Kidney (tissue), 14 donors: Measurements from ENCODE around the gene ITM2C. TPM values are rescaled to one million over a fixed set of nuclear protein-coding genes. Genes with fewer than 3 reads are reported as not detected.

ENCODE experiments used
- DNase-seq, 5 donors: peaks; one replicate each; pipeline ENCODE4 v3.0.0-alpha.2; 2013 to 2020
- FAIRE-seq: peaks from 2 replicates; lab custom pipeline; 2012; peaks lifted over from hg19 to GRCh38; lab: Jason Lieb, UNC
- H3K27ac ChIP-seq, 2 donors: one replicate each; pipeline ENCODE4 v1.7.0; 2013; ENCODE audit warnings: low read depth in 2 of 2, low read length in 2 of 2, inconsistent platforms in 1 of 2
- H3K27me3 ChIP-seq: one replicate; pipeline ENCODE4 v1.7.1; 2013; ENCODE audit warnings: low read length, inconsistent platforms; ENCODE audit not compliant: control insufficient read depth, insufficient read depth
- H3K36me3 ChIP-seq, 3 donors: one replicate each; pipeline versions ENCODE4 v1.7.0 to v1.7.1; 2013; ENCODE audit warnings: low read length in 3 of 3, control low read depth in 1 of 3, inconsistent platforms in 1 of 3; ENCODE audit not compliant: insufficient read depth in 3 of 3, control insufficient read depth in 2 of 3
- H3K4me1 ChIP-seq, 3 donors: one replicate each; pipeline versions ENCODE4 v1.7.0 to v1.7.1; 2013; ENCODE audit warnings: low read length in 3 of 3, inconsistent platforms in 1 of 3, low read depth in 1 of 3; ENCODE audit not compliant: control insufficient read depth in 2 of 3, insufficient read depth in 2 of 3
- H3K4me3 ChIP-seq, 3 donors: one replicate each; pipeline versions ENCODE4 v1.7.0 to v1.8.1; 2013; ENCODE audit warnings: low read length in 3 of 3, control low read depth in 1 of 3, inconsistent platforms in 1 of 3
- H3K9ac ChIP-seq, 3 donors: one replicate each; pipeline versions ENCODE4 v1.7.0 to v1.7.1; 2013; ENCODE audit warnings: low read length in 3 of 3, control low read depth in 1 of 3, inconsistent platforms in 1 of 3
- H3K9me3 ChIP-seq, 3 donors: one replicate each; pipeline versions ENCODE4 v1.7.0 to v1.7.1; 2013; ENCODE audit warnings: low read length in 3 of 3, control low read depth in 1 of 3, inconsistent platforms in 1 of 3; ENCODE audit not compliant: control insufficient read depth in 2 of 3, insufficient read depth in 1 of 3
- CTCF ChIP-seq: IDR thresholded peaks from 3 replicates; pipeline ENCODE4 v1.5.1; 2012; ENCODE audit warnings: mild to moderate bottlenecking, moderate library complexity, borderline replicate concordance; ENCODE audit not compliant: insufficient read depth; ENCODE audit errors: extremely low read depth
- intact Hi-C: fragments of 100-400 bp; cut with DNase I; formaldehyde crosslinking; loops from one replicate; pipeline ENCODE4 v1.11.1; 2022
- polyA plus RNA-seq: library from polyadenylated mRNA; stranded (reverse); fragments of 350-450 nt; fragmentation: Illumina TruSeq; extraction: RNeasy Lipid Tissue Mini Kit (QIAGEN cat#74804); gene quantifications from one replicate; pipeline ENCODE4 v1.2.3, GENCODE V29; 2014; ENCODE audit warnings: low read depth, low replicate concordance; ENCODE audit not compliant: insufficient read depth
- total RNA-seq: library from RNA; stranded (reverse); fragmentation: NEBNext Ultra II Directional; extraction: Animal tissue kit (Norgen Biotek cat#: 25700); gene quantifications from one replicate; pipeline ENCODE4 v1.2.1, GENCODE V29; 2021
- donor health status: control.
- donor health status: control.
- donor health status: control.
- donor health status: control.
- donor health status: control.
- donor health status: DM: yes; HTN: yes; CAD: no.
- donor health status: Normal renal cell carcinoma (clear cell type).

The ITM2C gene
- total and polyA plus RNA-seq, 2 donors from 2014 or later: 308 to 1,131 TPM

GRCh38 chr2:230842473-230842872, 22.3 kb upstream of the ITM2C start:
- no peak for TF ChIP-seq CTCF
- FAIRE-seq (no peak), DNase-seq (no peak)
- Histone ChIP-seq H3K4me1 (no peaks in the 10 kb centered on the region), H3K4me3 (no peak overlapping the region), H3K9ac (no peak overlapping the region), H3K36me3 (no peaks in the 10 kb centered on the region), H3K27ac (no peak overlapping the region), H3K27me3 (no peaks in the 10 kb centered on the region), H3K9me3 (no peaks in the 10 kb centered on the region)
- intact Hi-C loops: no loop called here

GRCh38 chr2:230843132-230843531, 21.6 kb upstream of the ITM2C start:
- intact Hi-C loops: no loop called here
- no peak for FAIRE-seq
- H3K36me3 ChIP-seq: no peaks in the 10 kb centered on the region
- H3K4me1 ChIP-seq: no peaks in the 10 kb centered on the region
- no peak overlapping the region for H3K27ac ChIP-seq
- H3K9ac ChIP-seq: no peak overlapping the region
- H3K4me3 ChIP-seq: no peak overlapping the region
- no peaks in the 10 kb centered on the region for H3K9me3 ChIP-seq
- no peak for DNase-seq
- no peaks in the 10 kb centered on the region for H3K27me3 ChIP-seq
- no peak for TF ChIP-seq CTCF

- no peak for TF ChIP-seq CTCF
- H3K27ac ChIP-seq: no peak overlapping the region
- intact Hi-C loops: no loop called here
Measured at GRCh38 chr2:230846360-230846759, 18.4 kb upstream of the ITM2C start.

GRCh38 chr2:230847883-230848388, 16.8 kb upstream of the ITM2C start:
- TF ChIP-seq CTCF: peak; percentile 70
- Histone ChIP-seq H3K9me3 (no peaks in the 10 kb centered on the region), H3K36me3 (no peaks in the 10 kb centered on the region), H3K27ac (no peak overlapping the region), H3K27me3 (no peaks in the 10 kb centered on the region), H3K9ac (no peak overlapping the region), H3K4me3 (no peak overlapping the region), H3K4me1 (no peaks in the 10 kb centered on the region)
- intact Hi-C loops: no loop called here
- no peak for FAIRE-seq
- peak; percentile 90 to 96 (median 93) for DNase-seq

More at GRCh38 chr2:230846360-230846759, 18.4 kb upstream of the ITM2C start:
- FAIRE-seq (no peak), DNase-seq (no peak)
- Histone ChIP-seq H3K27me3 (no peaks in the 10 kb centered on the region), H3K9me3 (no peaks in the 10 kb centered on the region), H3K9ac (no peak overlapping the region), H3K4me3 (no peak overlapping the region), H3K36me3 (no peaks in the 10 kb centered on the region), H3K4me1 (no peaks in the 10 kb centered on the region)
